Anterior cingulate cortex (tissue), 58 donors: ENCODE results near the gene FHAD1.
"Not testable (repeated sequence)": the region's sequence is repeated elsewhere in the genome, so short reads cannot be mapped to it uniquely, and the experiment has no call there.

Experiments used
- DNase-seq, 58 donors: peaks; one replicate each; lab custom pipeline; 2025; lab: John Stamatoyannopoulos, UW

The FHAD1 gene

GRCh38 chr1:15355968-15356625 lies 109.1 kb downstream of the FHAD1 start:
- no peak for DNase-seq

GRCh38 chr1:15357612-15358207 lies 110.7 kb downstream of the FHAD1 start:
- no peak for DNase-seq

GRCh38 chr1:15358565-15359133 lies 111.6 kb downstream of the FHAD1 start:
- DNase-seq = no peak

GRCh38 chr1:15360700-15361099 lies 113.7 kb downstream of the FHAD1 start:
- no peak for DNase-seq

GRCh38 chr1:15362096-15362736 lies 115.2 kb downstream of the FHAD1 start:
- no peak for DNase-seq

GRCh38 chr1:15362737-15363128 lies 115.7 kb downstream of the FHAD1 start:
- no peak for DNase-seq

GRCh38 chr1:15364740-15365139 lies 117.7 kb downstream of the FHAD1 start:
- no peak for DNase-seq

- DNase-seq = no peak
Observed at GRCh38 chr1:15368888-15369287, 121.9 kb downstream of the FHAD1 start.

- DNase-seq = no peak
Observed at GRCh38 chr1:15370268-15370667, 123.2 kb downstream of the FHAD1 start.

GRCh38 chr1:15370781-15371520 lies 123.9 kb downstream of the FHAD1 start:
- DNase-seq = peak in 52 of 58 donors; percentile 6 to 83 (median 44)

GRCh38 chr1:15371610-15372545 lies 124.9 kb downstream of the FHAD1 start:
- DNase-seq = no peak

- no peak for DNase-seq
Observed at GRCh38 chr1:15378729-15379128, 131.7 kb downstream of the FHAD1 start.

- not testable (repeated sequence) for DNase-seq
Observed at GRCh38 chr1:15379151-15379550, 132.1 kb downstream of the FHAD1 start.

- no peak for DNase-seq
Observed at GRCh38 chr1:15380601-15381508, 133.8 kb downstream of the FHAD1 start.

- DNase-seq = no peak
Observed at GRCh38 chr1:15381805-15382204, 134.8 kb downstream of the FHAD1 start.

GRCh38 chr1:15382601-15383518 lies 135.8 kb downstream of the FHAD1 start:
- no peak for DNase-seq

- peak in 1 of 58 donors; percentile 58 for DNase-seq
Observed at GRCh38 chr1:15383810-15384209, 136.8 kb downstream of the FHAD1 start.
